BE2C (cell line): ENCODE data around the gene HDAC7.

Experiments used
- DNase-seq: peaks from one replicate; pipeline ENCODE4 v3.0.0-alpha.2; 2020
- H3K27me3 ChIP-seq: fragments of 250-450 bp; sonication (Bioruptor Pico); 2 replicates; pipeline ENCODE4 v1.5.1; 2020; ENCODE audit warnings: mild to moderate bottlenecking
- H3K36me3 ChIP-seq: fragments of 250-450 bp; sonication (Bioruptor Pico); 2 replicates; pipeline ENCODE4 v1.5.1; 2020; ENCODE audit warnings: mild to moderate bottlenecking
- H3K4me1 ChIP-seq: fragments of 250-450 bp; sonication (Bioruptor Pico); 2 replicates; pipeline ENCODE4 v1.5.1; 2020
- H3K4me3 ChIP-seq: 2 replicates; pipeline ENCODE4 v1.5.1; 2011; ENCODE audit warnings: low read depth, low read length
- H3K9me3 ChIP-seq: fragments of 250-450 bp; sonication (Bioruptor Pico); 2 replicates; pipeline ENCODE4 v1.5.1; 2020
- TF ChIP-seq, protein P1 (sequence below): IDR thresholded peaks from 2 replicates; pipeline ENCODE4 v1.5.1; 2012; ENCODE audit warnings: mild to moderate bottlenecking, low read depth, low read length

The HDAC7 gene

DNA sequence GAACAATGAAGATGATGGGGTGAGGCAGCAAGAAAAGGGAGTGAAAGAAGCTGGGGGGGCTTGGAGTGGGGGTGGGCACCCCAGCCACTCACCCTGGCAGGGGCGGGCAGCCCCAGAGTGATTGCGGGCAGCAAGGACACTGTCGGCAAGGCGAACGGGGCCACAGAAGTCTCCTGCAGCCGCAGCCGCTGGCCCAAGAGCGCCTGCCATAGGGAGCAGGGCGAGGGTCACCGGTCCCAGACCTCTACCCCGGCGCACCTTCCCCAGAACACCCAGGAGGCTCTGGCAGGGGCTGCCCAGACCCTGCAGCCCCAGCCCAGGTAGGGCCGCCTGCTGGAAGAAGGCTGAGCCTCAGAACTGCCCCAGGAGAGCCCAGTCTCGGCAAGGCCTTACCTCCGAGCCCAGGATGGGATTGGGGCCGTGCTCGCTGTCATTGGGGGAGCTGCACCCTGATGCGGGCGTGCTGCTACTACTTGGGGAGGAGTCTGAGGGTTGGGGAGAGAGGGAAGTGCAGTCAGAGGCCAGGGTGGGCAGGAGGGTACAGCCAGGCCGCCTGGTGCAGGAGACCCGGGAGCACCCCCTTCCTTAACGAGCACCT is 23.8 kb downstream of the HDAC7 start:
- H3K9me3 ChIP-seq, result no peaks in the 10 kb centered on the region
- no peak overlapping the region for H3K4me3 ChIP-seq
- DNase-seq, result no peak
- no peaks in the 10 kb centered on the region; the same call in 1 of the 2 replicates for H3K4me1 ChIP-seq
- H3K27me3 ChIP-seq, result no peaks in the 10 kb centered on the region
- H3K36me3 ChIP-seq, result peaks cover 28% of the 10 kb centered on the region
- TF ChIP-seq, protein P1, sequence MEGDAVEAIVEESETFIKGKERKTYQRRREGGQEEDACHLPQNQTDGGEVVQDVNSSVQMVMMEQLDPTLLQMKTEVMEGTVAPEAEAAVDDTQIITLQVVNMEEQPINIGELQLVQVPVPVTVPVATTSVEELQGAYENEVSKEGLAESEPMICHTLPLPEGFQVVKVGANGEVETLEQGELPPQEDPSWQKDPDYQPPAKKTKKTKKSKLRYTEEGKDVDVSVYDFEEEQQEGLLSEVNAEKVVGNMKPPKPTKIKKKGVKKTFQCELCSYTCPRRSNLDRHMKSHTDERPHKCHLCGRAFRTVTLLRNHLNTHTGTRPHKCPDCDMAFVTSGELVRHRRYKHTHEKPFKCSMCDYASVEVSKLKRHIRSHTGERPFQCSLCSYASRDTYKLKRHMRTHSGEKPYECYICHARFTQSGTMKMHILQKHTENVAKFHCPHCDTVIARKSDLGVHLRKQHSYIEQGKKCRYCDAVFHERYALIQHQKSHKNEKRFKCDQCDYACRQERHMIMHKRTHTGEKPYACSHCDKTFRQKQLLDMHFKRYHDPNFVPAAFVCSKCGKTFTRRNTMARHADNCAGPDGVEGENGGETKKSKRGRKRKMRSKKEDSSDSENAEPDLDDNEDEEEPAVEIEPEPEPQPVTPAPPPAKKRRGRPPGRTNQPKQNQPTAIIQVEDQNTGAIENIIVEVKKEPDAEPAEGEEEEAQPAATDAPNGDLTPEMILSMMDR, result no peak

DNA sequence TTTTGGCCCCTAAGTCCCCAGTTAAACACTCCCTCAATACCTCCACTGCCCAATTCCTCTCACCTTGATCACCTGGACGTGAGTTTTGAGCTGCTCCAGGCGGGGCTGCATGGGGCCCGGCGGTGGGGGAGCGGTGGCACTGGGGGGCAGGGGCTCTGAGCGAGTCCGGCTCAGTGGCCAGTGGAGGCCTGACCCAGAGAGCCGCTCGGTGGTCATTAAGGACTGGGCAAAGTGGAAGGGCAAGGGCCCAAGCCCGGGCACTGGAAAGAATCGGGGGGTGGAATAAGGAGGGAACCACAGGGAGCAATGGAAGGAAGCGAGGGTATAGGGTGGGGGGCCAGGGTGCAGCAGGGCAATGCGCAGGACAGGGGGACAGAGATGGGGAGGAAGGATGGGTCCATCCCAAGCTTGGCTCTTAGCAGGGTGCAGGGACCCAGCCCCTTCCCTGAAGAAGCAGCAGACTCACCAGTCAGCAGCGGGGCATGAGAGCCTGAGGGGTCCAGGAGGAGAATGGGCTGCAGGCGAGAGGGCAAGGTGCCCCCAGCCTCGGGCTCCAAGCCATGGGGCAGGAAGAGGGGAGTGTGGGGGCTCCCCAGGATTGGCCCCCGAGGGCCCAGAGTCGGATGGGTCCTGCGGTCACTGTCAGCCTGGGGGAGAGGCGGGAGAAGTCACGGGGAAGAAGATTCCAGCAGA is 24.4 kb downstream of the HDAC7 start:
- H3K4me3 ChIP-seq, result no peak overlapping the region
- peaks cover 34% of the 10 kb centered on the region for H3K36me3 ChIP-seq
- no peaks in the 10 kb centered on the region; the same call in 1 of the 2 replicates for H3K4me1 ChIP-seq
- H3K9me3 ChIP-seq, result no peaks in the 10 kb centered on the region
- no peak for DNase-seq
- TF ChIP-seq, protein P1, result no peak
- H3K27me3 ChIP-seq, result no peaks in the 10 kb centered on the region

DNA sequence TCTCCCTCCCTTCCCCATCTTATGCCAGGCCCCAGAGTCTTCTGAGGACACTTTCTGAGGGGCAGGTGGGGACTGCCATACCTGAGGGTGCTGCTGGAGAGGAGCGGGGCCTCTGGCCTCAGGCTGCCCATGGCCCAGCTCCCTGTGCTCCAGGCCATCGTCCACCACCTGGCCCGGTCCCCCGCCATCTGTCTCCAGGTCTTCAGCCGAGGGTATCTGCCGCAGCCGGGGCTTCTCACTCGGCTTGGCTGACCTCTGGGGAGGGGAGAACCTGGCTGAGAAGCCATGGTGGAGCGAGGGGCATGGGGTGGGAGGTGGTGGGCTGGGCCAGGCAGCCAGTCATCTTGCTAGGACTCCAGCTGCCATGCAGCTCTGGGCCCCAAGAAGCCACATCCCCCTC is 25.0 kb downstream of the HDAC7 start:
- TF ChIP-seq, protein P1, result no peak
- Histone ChIP-seq H3K9me3 (no peaks in the 10 kb centered on the region), H3K27me3 (no peaks in the 10 kb centered on the region), H3K36me3 (peaks cover 36% of the 10 kb centered on the region), H3K4me1 (no peaks in the 10 kb centered on the region), H3K4me3 (no peak overlapping the region)
- DNase-seq, result no peak

DNA sequence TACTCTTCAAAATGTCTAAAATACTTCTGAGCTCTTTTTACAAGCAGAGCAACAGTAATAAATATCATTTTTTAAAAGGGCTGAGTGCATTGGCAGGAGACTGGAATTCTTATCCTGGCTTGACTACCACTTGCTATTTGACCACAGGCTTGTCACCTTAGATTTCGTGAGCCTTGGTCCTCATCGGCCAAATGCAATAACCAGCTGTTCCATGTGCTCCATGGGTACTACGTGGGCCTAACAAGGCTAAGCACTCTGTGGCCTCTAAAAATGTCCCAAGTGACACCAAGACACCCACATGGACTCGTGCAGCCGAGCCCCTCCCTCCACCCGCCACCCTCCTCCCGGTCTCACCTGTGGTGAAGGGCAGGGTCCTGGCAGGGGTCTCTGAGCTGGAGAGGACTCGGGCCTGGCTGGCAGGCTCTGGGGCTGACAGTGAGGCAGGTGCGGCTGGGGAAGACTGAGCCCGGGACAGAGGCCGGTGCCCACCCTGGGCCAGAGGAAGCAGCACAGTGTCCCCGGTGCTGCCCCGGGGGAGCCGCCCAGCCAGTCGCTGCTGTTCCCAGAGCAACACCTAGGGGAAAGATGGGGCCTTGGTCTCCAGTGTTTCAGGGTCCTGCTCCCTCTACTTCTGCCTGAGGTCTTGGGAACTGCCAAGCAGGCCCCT is 26.6 kb downstream of the HDAC7 start:
- no peak for DNase-seq
- Histone ChIP-seq H3K4me3 (no peak overlapping the region), H3K4me1 (no peaks in the 10 kb centered on the region), H3K27me3 (no peaks in the 10 kb centered on the region), H3K36me3 (peaks cover 49% of the 10 kb centered on the region), H3K9me3 (no peaks in the 10 kb centered on the region)
- TF ChIP-seq, protein P1, result no peak

DNA sequence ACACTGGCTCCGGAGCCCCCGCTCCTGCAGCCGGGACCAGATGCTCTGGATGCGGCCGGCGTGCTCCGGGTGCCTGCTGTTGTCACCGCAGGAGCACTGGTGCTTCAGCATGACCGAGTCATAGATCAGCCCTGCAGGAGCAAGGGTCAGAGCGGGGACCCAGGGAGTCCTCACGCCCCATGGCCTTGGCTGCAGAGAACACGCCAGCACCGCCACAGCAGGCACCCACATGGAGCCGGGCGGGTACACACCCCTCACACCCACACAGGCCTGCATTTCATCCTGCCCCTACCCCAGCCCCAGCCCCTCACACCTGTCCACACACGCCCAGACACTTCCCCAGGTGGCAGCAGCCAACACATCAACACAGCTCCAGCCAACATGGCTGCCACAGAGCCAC is 27.8 kb downstream of the HDAC7 start:
- H3K36me3 ChIP-seq, result peaks cover 47% of the 10 kb centered on the region
- no peaks in the 10 kb centered on the region for H3K27me3 ChIP-seq
- no peak overlapping the region for H3K4me3 ChIP-seq
- DNase-seq, result no peak
- no peaks in the 10 kb centered on the region for H3K9me3 ChIP-seq
- TF ChIP-seq, protein P1, result no peak
- H3K4me1 ChIP-seq, result no peaks in the 10 kb centered on the region

DNA sequence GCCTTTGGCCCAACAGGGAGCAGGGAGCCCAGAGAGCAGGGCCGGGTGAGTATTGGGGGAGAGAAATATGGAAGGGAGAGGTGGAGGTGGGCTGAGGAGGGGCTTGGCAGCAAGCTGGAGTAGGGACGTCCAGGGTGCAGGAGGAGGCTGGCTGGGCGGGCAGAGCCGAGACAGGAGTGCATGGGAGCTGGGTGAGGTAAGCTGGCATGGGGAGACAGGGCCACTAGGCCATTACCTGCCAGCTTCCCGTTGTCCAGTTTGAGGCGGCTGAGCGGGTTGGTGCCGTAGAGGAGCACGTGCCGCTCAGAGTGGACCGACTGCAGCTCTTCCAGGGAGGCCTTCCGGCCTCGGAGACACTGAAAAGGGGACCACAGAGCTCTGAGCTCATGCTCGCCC is 28.4 kb downstream of the HDAC7 start:
- no peak for DNase-seq
- H3K36me3 ChIP-seq, result peaks cover 49% of the 10 kb centered on the region

More for the DNA sequence above, 28.4 kb downstream of the HDAC7 start:
- Histone ChIP-seq H3K9me3 (no peaks in the 10 kb centered on the region), H3K4me1 (no peaks in the 10 kb centered on the region), H3K4me3 (no peak overlapping the region), H3K27me3 (no peaks in the 10 kb centered on the region)
- TF ChIP-seq, protein P1, result no peak
